ENCODE measurements around the gene FBXW8.
"Not testable (repeated sequence)": the region's sequence is repeated elsewhere in the genome, so short reads cannot be mapped to it uniquely, and the experiment has no call there.

GRCh38 chr12:117057626-117058025, 146.9 kb downstream of the FBXW8 start:
- TF ChIP-seq CTCF (IDR thresholded peaks at IDR 0.05; ENCODE audit: extremely low read depth in 1 of 2, insufficient read depth in 1 of 2, low read depth in 1 of 2, low read length in 2 of 2); MAX (IDR thresholded peaks at IDR 0.05; ENCODE audit: insufficient read depth, insufficient read length); POLR2A (IDR thresholded peaks at IDR 0.05; ENCODE audit: low read depth, low read length); POLR2AphosphoS5 (IDR thresholded peaks at IDR 0.05; ENCODE audit: insufficient read depth, low read depth, low read length); EZH2 (IDR thresholded peaks at IDR 0.05; ENCODE audit: borderline replicate concordance, low read depth, low read length, severe bottlenecking); JUN (IDR thresholded peaks at IDR 0.05; ENCODE audit: borderline replicate concordance, insufficient read depth, insufficient read length, low read depth); FOS (IDR thresholded peaks at IDR 0.05; ENCODE audit: borderline replicate concordance, insufficient read depth, low read length); MYC (IDR thresholded peaks at IDR 0.05; ENCODE audit: low read depth, low read length): not testable (repeated sequence)

Data from endothelial cell of umbilical vein (primary cell).